HL-60 (cell line): Measurements from ENCODE around the gene TRIM44.

ENCODE experiments used
- DNase-seq, 2 experiments: peaks; one replicate each; pipeline ENCODE4 v3.0.0-alpha.2; 2010 to 2020; ENCODE audit warnings: low read depth in 1 of 2, low spot score in 1 of 2
- H3K27ac ChIP-seq: fragments of 250-450 bp; sonication (Bioruptor Pico); replicated peaks from 2 replicates; pipeline ENCODE4 v1.5.1; 2020; ENCODE audit warnings: mild to moderate bottlenecking, moderate library complexity
- H3K27me3 ChIP-seq: fragments of 250-450 bp; sonication (Bioruptor Pico); 2 replicates; pipeline ENCODE4 v1.5.1; 2021; ENCODE audit warnings: mild to moderate bottlenecking, moderate library complexity; ENCODE audit not compliant: insufficient read depth, poor library complexity, severe bottlenecking
- H3K4me3 ChIP-seq: replicated peaks from 2 replicates; pipeline ENCODE4 v1.5.1; 2011; ENCODE audit warnings: mild to moderate bottlenecking, control low read depth, low read length; ENCODE audit not compliant: insufficient read depth
- GABPA ChIP-seq: IDR thresholded peaks from 2 replicates; pipeline ENCODE4 v1.6.1; 2012; ENCODE audit warnings: low read depth
- POLR2AphosphoS5 ChIP-seq: IDR thresholded peaks from 2 replicates; pipeline ENCODE4 v1.6.1; 2012; ENCODE audit warnings: low read depth
- SPI1 ChIP-seq: IDR thresholded peaks from 2 replicates; pipeline ENCODE4 v1.6.1; 2012; ENCODE audit warnings: low read depth, mild to moderate bottlenecking, borderline replicate concordance
- TF ChIP-seq, protein P1 (sequence below): IDR thresholded peaks from 2 replicates; pipeline ENCODE4 v1.6.1; 2012; ENCODE audit warnings: low read depth; ENCODE audit not compliant: insufficient replicate concordance
- TF ChIP-seq, protein P2 (sequence below): IDR thresholded peaks from one replicate; pipeline ENCODE4 v1.5.1; 2011; ENCODE audit warnings: low read length, control low read depth, inconsistent platforms; ENCODE audit not compliant: insufficient read depth

Gene TRIM44

DNA sequence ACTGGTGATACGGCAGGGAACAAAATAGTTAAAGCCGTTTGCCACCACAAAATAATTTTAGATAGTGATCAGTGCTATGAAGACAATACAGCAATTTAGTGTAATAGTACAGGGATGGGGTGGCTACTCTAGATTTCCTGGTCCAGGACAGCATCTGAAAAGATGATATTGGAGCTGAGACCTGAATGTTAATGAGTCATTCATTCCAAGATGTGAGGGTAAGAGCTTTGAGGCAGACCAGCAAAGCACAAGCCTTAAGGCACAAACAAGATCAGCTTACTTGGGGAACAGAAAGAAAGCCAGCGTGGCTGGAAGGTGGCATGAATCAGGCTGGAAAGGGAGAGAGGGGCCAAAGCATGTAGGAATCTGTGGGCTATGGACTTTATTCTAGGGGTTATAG lies 132.3 kb downstream of the TRIM44 start:
- TF ChIP-seq POLR2AphosphoS5: no peak
- TF ChIP-seq, protein P1, sequence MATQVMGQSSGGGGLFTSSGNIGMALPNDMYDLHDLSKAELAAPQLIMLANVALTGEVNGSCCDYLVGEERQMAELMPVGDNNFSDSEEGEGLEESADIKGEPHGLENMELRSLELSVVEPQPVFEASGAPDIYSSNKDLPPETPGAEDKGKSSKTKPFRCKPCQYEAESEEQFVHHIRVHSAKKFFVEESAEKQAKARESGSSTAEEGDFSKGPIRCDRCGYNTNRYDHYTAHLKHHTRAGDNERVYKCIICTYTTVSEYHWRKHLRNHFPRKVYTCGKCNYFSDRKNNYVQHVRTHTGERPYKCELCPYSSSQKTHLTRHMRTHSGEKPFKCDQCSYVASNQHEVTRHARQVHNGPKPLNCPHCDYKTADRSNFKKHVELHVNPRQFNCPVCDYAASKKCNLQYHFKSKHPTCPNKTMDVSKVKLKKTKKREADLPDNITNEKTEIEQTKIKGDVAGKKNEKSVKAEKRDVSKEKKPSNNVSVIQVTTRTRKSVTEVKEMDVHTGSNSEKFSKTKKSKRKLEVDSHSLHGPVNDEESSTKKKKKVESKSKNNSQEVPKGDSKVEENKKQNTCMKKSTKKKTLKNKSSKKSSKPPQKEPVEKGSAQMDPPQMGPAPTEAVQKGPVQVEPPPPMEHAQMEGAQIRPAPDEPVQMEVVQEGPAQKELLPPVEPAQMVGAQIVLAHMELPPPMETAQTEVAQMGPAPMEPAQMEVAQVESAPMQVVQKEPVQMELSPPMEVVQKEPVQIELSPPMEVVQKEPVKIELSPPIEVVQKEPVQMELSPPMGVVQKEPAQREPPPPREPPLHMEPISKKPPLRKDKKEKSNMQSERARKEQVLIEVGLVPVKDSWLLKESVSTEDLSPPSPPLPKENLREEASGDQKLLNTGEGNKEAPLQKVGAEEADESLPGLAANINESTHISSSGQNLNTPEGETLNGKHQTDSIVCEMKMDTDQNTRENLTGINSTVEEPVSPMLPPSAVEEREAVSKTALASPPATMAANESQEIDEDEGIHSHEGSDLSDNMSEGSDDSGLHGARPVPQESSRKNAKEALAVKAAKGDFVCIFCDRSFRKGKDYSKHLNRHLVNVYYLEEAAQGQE: no peak
- TF ChIP-seq GABPA: no peak
- TF ChIP-seq, protein P2, sequence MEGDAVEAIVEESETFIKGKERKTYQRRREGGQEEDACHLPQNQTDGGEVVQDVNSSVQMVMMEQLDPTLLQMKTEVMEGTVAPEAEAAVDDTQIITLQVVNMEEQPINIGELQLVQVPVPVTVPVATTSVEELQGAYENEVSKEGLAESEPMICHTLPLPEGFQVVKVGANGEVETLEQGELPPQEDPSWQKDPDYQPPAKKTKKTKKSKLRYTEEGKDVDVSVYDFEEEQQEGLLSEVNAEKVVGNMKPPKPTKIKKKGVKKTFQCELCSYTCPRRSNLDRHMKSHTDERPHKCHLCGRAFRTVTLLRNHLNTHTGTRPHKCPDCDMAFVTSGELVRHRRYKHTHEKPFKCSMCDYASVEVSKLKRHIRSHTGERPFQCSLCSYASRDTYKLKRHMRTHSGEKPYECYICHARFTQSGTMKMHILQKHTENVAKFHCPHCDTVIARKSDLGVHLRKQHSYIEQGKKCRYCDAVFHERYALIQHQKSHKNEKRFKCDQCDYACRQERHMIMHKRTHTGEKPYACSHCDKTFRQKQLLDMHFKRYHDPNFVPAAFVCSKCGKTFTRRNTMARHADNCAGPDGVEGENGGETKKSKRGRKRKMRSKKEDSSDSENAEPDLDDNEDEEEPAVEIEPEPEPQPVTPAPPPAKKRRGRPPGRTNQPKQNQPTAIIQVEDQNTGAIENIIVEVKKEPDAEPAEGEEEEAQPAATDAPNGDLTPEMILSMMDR: no peak
- TF ChIP-seq SPI1: no peak
- no peak for DNase-seq
- no peak overlapping the region for H3K4me3 ChIP-seq
- no peaks in the 10 kb centered on the region for H3K27me3 ChIP-seq
- no peak overlapping the region for H3K27ac ChIP-seq

DNA sequence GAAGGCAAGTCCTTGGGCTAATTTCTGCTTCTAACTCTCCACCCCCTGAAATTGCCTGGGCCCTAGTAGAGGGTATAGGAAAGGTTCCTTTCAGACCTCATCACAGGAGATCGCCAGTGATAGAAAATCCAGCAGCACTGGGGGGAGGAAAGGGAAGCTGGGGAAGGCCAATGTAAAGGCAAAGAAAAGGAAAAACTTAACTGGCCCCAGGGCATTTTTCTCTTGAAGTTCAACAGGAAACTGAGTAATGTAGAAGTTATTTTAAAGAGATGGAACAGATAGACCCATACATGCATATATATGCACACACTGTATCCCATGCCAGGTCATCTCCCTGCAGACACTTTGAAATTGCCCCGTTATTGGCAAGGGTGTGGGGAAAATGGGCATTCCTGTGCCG lies 134.0 kb downstream of the TRIM44 start:
- no peak overlapping the region for H3K27ac ChIP-seq
- DNase-seq: no peak
- TF ChIP-seq, protein P2: no peak
- TF ChIP-seq, protein P1: no peak
- TF ChIP-seq POLR2AphosphoS5 (no peak), GABPA (no peak), SPI1 (no peak)
- H3K4me3 ChIP-seq: no peak overlapping the region
- no peaks in the 10 kb centered on the region for H3K27me3 ChIP-seq

DNA sequence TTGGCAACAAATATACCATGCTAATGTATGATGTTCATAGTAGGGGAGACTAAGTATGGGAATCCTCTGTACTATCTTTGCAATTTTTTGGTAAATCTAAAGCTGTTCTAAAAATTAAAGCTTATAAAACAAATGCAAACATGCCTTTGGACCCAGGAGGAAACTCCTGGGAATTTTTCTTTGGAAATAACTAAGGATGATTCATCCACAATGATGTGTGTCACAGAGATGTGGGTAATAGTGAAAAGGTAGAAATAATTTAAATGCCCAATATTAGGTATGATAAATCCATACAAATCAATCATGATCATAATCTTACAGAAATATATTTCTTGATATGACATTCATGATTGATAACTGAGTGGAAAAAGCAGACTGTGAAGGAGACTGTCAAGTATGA lies 135.8 kb downstream of the TRIM44 start:
- H3K27me3 ChIP-seq: no peaks in the 10 kb centered on the region
- TF ChIP-seq SPI1 (no peak), POLR2AphosphoS5 (no peak)
- no peak for DNase-seq
- no peak overlapping the region for H3K27ac ChIP-seq
- no peak overlapping the region for H3K4me3 ChIP-seq

DNA sequence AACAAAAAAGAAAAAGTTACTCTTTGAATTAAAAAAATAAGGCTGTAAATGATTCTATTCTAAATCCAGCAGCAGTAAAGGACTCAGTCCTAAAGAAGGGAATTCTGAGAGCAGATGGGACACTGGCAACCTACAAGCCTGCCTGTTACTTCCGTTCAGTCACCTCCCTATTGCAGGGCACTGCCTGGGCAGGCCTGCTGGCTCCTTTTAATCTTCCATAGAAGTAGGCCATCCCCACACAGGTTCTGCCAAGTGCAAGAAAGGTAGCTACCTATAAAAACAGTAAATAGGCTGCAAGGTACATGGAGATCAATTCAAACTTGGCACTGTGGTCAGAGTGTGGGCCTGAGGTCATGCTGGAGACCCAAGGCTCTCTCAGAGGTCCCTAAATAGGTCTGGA lies 136.4 kb downstream of the TRIM44 start:
- Histone ChIP-seq H3K4me3 (no peak overlapping the region), H3K27me3 (no peaks in the 10 kb centered on the region), H3K27ac (no peak overlapping the region)
- TF ChIP-seq SPI1: no peak
- TF ChIP-seq GABPA: no peak
- TF ChIP-seq, protein P1: no peak
- TF ChIP-seq POLR2AphosphoS5: no peak
- TF ChIP-seq, protein P2: no peak
- no peak for DNase-seq
